Measurements from ENCODE around the gene MT4. TPM values are rescaled to one million over a fixed set of nuclear protein-coding genes. Genes with fewer than 3 reads are reported as not detected.

The MT4 gene
- not detected in 2 replicates for polyA plus RNA-seq (2014; cell fraction: cytosol; rRNA removed)
- not detected in 2 replicates for polyA plus RNA-seq (2014; cell fraction: nucleus; rRNA removed)

- no peak for DNase-seq (ENCODE audit: low spot score)
Measured at GRCh38 chr16:56564793-56565477, at the start of gene MT4. Gene MT4, plus strand, starts transcription at chr16:56565073. Its CDS starts 56 bp downstream, at chr16:56565129.

- no peak for DNase-seq (ENCODE audit: low spot score)
Measured at GRCh38 chr16:56515665-56516064, 49.2 kb upstream of the MT4 start.

GRCh38 chr16:56517206-56517605 lies 47.7 kb upstream of the MT4 start:
- no peak for DNase-seq (ENCODE audit: low spot score)

- no peak for DNase-seq (ENCODE audit: low spot score)
Measured at GRCh38 chr16:56518425-56518824, 46.4 kb upstream of the MT4 start.

GRCh38 chr16:56519459-56520250 lies 45.2 kb upstream of the MT4 start, which contains the start of gene BBS2:
Gene BBS2, minus strand, starts transcription at chr16:56520024. Its CDS starts 162 bp downstream, at chr16:56519862.
- peak; percentile 86 for DNase-seq (ENCODE audit: low spot score)

- DNase-seq (ENCODE audit: low spot score), result no peak
Measured at GRCh38 chr16:56520251-56520577, 44.7 kb upstream of the MT4 start.

- DNase-seq (ENCODE audit: low spot score), result no peak
Measured at GRCh38 chr16:56525236-56525635, 39.6 kb upstream of the MT4 start.

- DNase-seq (ENCODE audit: low spot score), result no peak
Measured at GRCh38 chr16:56530872-56531271, 34.0 kb upstream of the MT4 start.

GRCh38 chr16:56532714-56533113 lies 32.2 kb upstream of the MT4 start:
- DNase-seq (ENCODE audit: low spot score), result no peak

- no peak for DNase-seq (ENCODE audit: low spot score)
Measured at GRCh38 chr16:56534847-56535383, 30.0 kb upstream of the MT4 start.

- no peak for DNase-seq (ENCODE audit: low spot score)
Measured at GRCh38 chr16:56538331-56538730, 26.5 kb upstream of the MT4 start.

GRCh38 chr16:56539656-56540055 lies 25.2 kb upstream of the MT4 start:
- DNase-seq (ENCODE audit: low spot score), result no peak

GRCh38 chr16:56542039-56542438 lies 22.8 kb upstream of the MT4 start:
- DNase-seq (ENCODE audit: low spot score), result no peak

- DNase-seq (ENCODE audit: low spot score), result no peak
Measured at GRCh38 chr16:56547120-56547948, 17.5 kb upstream of the MT4 start.

- DNase-seq (ENCODE audit: low spot score), result no peak
Measured at GRCh38 chr16:56547949-56548567, 16.8 kb upstream of the MT4 start.

GRCh38 chr16:56549161-56549560 lies 15.7 kb upstream of the MT4 start:
- DNase-seq (ENCODE audit: low spot score), result no peak

- DNase-seq (ENCODE audit: low spot score), result no peak
Measured at GRCh38 chr16:56549744-56550385, 15.0 kb upstream of the MT4 start.

GRCh38 chr16:56551796-56552738 lies 12.8 kb upstream of the MT4 start:
- no peak for DNase-seq (ENCODE audit: low spot score)

- no peak for DNase-seq (ENCODE audit: low spot score)
Measured at GRCh38 chr16:56554441-56554840, 10.4 kb upstream of the MT4 start.
